WERI-Rb-1 (cell line): Measurements from ENCODE around the gene RASSF5.

ENCODE experiments used
- DNase-seq: peaks from one replicate; pipeline ENCODE4 v3.0.0-alpha.2; 2020
- H3K27ac ChIP-seq: fragments of 250-450 bp; sonication (Bioruptor Pico); 2 replicates; pipeline ENCODE4 v1.5.1; 2020; ENCODE audit warnings: mild to moderate bottlenecking, moderate library complexity
- H3K27me3 ChIP-seq: fragments of 250-450 bp; sonication (Bioruptor Pico); 2 replicates; pipeline ENCODE4 v1.5.1; 2021; ENCODE audit warnings: mild to moderate bottlenecking, low read depth, moderate library complexity; ENCODE audit not compliant: insufficient read depth, severe bottlenecking
- H3K36me3 ChIP-seq: fragments of 250-450 bp; sonication (Bioruptor Pico); 2 replicates; pipeline ENCODE4 v1.5.1; 2020; ENCODE audit warnings: mild to moderate bottlenecking, moderate library complexity
- H3K4me3 ChIP-seq: 2 replicates; pipeline ENCODE4 v1.5.1; 2011; ENCODE audit warnings: low read depth, mild to moderate bottlenecking, control low read depth, low read length
- H3K9me3 ChIP-seq: fragments of 250-450 bp; sonication (Bioruptor Pico); 2 replicates; pipeline ENCODE4 v1.5.1; 2021; ENCODE audit warnings: mild to moderate bottlenecking, moderate library complexity; ENCODE audit not compliant: severe bottlenecking
- TF ChIP-seq, protein P1 (sequence below): IDR thresholded peaks from 2 replicates; pipeline ENCODE4 v1.5.1; 2011; ENCODE audit warnings: low read depth, mild to moderate bottlenecking, control low read depth, inconsistent platforms, low read length

RASSF5 gene

DNA sequence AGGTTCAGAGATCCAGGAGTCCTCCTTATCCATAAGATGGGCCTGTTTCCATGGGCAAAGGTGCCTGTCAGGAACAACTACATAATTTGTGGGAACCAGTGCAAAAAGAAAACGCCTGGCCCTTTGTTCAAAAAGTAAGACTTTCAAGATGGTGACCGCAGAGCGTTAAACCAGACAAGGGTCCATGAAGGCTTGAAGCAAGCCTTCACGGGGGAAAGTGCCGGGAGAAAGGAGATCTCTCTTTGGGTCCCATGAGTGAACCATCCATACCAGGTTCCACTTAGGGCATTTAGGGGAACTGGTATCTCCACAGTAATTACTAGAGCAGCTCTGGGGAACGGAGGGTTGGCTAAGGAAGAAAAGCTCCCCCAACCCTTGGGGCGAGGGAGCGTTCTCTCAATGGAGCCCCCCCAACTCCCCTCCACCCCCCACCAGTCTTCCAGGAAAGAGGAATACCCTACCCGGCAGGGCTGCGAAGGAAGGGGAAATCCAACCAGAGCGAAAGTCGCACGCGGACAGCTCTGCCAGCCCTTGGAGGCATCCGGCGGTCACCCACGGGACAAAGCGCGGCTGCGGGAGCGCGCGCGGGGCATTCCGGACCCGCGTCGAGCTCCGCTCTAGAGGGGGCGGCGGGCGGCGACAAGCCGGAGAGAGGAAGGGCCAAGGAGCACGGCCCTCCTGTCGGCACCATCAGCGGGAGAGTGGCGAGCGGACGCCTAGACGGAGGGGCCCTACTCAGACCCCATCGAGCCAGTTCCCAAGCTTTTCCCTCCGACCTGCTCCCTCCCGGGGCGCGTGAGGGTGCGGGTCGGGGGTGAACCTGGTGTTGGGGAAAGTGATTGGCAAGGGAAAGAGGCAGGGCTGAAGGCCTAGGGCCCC, 687 bp upstream of the RASSF5 start:
- Histone ChIP-seq H3K27ac (no peak overlapping the region), H3K4me3 (peak overlapping the region; percentile 40), H3K36me3 (no peaks in the 10 kb centered on the region), H3K27me3 (peaks cover 10% of the 10 kb centered on the region), H3K9me3 (no peaks in the 10 kb centered on the region)
- TF ChIP-seq, protein P1, sequence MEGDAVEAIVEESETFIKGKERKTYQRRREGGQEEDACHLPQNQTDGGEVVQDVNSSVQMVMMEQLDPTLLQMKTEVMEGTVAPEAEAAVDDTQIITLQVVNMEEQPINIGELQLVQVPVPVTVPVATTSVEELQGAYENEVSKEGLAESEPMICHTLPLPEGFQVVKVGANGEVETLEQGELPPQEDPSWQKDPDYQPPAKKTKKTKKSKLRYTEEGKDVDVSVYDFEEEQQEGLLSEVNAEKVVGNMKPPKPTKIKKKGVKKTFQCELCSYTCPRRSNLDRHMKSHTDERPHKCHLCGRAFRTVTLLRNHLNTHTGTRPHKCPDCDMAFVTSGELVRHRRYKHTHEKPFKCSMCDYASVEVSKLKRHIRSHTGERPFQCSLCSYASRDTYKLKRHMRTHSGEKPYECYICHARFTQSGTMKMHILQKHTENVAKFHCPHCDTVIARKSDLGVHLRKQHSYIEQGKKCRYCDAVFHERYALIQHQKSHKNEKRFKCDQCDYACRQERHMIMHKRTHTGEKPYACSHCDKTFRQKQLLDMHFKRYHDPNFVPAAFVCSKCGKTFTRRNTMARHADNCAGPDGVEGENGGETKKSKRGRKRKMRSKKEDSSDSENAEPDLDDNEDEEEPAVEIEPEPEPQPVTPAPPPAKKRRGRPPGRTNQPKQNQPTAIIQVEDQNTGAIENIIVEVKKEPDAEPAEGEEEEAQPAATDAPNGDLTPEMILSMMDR: no peak
- DNase-seq: no peak

DNA sequence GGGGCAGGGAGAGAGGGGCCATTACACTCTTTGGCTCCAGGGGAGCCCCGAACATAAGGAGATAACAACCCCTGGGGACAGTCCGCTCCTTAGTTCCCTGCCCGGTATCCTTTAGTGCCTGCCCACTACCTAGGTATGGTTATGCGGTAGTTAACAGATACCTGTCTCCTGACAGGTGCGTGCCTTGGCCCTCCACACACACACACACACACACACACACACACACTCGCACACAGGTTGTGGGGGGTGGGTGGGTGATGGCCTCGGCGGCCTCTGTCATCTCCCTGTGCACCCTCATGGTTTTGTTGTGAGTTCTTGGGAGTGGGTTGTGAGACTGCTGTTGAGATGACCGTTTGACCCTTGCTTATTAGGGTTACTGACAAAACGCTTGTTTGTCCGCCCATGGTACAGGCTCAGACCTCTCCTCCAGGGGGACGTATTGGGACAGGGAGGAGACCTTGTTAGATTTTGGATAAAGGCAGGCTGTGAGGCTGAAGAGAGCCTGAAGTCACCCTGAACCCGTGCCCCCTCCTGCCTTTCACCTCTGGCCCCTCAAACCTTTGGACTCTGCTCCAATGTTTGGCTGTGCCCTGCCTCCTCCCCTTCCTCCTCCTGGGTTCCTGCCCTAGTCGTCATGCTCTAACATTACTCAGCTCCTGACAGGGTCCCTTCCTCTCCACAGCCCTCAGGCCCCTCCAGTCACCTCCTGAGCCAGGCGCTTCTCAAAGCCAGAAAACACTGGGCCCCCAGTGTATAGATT, 979 bp downstream of the RASSF5 start:
- Histone ChIP-seq H3K36me3 (no peaks in the 10 kb centered on the region), H3K4me3 (peak overlapping the region; percentile 40), H3K27ac (no peak overlapping the region), H3K27me3 (peaks cover 10% of the 10 kb centered on the region), H3K9me3 (no peaks in the 10 kb centered on the region)
- TF ChIP-seq, protein P1: no peak
- DNase-seq: no peak

DNA sequence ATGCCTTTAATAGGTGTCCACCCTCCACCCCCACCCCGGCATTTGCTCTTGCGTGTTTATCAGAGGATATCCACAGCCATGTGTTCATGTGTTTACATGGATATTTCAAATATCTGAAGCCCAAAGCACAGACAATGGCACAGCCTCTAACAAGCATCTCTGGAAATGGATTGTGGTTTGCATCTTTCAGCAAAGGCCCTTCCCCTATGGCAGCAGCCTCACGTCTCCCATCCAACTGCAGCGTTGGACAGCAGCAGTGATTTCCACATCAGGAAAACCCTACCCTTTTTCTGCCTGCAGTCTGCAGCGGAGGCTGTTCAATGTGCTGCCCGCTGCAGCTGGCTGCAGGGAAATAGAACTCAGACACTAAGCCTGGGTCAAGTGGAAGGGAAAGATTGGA, 1.6 kb downstream of the RASSF5 start:
- H3K36me3 ChIP-seq: no peaks in the 10 kb centered on the region
- no peak overlapping the region for H3K27ac ChIP-seq
- H3K27me3 ChIP-seq: peaks cover 10% of the 10 kb centered on the region
- no peaks in the 10 kb centered on the region for H3K9me3 ChIP-seq
- TF ChIP-seq, protein P1: no peak
- no peak overlapping the region for H3K4me3 ChIP-seq
- no peak for DNase-seq

DNA sequence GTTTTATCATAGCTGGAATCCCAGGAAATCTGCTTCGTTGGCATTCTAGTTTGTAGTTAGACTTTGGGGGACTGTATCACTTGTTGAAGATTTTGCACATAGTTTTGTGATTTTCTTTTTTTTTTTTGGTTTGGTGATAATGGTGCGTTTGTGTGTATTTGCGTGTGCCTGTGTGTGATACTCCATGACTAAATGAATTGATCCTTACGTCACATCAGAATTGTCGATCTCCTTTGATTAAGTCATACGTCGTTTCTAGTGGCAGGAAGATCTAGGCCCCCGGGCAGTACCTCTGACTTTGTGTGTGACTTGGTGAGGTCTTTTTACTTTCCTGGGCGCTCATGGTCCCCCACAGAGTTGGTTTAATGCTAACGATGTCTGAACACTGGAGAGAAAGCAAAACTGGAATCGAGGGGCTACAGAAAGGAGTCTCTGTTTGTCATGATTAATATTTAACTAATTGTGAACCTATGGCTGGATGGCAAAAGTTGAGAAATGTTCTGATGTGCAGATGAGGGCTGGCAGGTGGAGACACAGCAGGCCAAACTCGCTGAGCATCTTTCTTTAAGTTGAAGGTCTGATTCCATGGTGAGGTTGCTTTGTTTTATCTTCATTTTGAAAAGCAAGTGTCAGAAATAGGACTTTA, 2.4 kb downstream of the RASSF5 start:
- Histone ChIP-seq H3K4me3 (no peak overlapping the region), H3K9me3 (no peaks in the 10 kb centered on the region), H3K27ac (no peak overlapping the region), H3K36me3 (no peaks in the 10 kb centered on the region), H3K27me3 (peaks cover 10% of the 10 kb centered on the region)
- no peak for DNase-seq
- TF ChIP-seq, protein P1: no peak

DNA sequence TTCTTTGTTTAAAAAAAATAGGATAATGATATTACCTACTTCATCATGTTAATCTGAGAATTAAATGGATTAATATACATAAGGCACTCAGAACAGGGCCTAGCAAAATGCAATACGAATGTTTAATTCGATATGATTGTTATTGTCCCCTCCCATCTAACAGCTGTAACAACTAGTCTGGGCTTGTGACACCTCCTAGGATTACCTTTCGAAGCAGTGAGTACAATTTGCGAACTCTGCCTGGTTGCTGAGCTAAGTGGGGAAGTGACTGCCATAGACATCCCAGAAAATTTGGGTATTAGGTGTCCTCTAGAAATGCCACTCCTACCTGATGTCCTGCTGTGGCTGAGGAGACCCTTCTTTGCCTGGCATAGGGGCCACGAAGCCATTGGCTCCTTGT, 3.0 kb downstream of the RASSF5 start:
- DNase-seq: no peak
- no peaks in the 10 kb centered on the region for H3K9me3 ChIP-seq
- TF ChIP-seq, protein P1: no peak

More for the DNA sequence above, 3.0 kb downstream of the RASSF5 start:
- Histone ChIP-seq H3K36me3 (no peaks in the 10 kb centered on the region), H3K27ac (no peak overlapping the region), H3K4me3 (no peak overlapping the region), H3K27me3 (peaks cover 10% of the 10 kb centered on the region)
